ENCODE results near the gene NHERF2.

NHERF2 gene

DNA sequence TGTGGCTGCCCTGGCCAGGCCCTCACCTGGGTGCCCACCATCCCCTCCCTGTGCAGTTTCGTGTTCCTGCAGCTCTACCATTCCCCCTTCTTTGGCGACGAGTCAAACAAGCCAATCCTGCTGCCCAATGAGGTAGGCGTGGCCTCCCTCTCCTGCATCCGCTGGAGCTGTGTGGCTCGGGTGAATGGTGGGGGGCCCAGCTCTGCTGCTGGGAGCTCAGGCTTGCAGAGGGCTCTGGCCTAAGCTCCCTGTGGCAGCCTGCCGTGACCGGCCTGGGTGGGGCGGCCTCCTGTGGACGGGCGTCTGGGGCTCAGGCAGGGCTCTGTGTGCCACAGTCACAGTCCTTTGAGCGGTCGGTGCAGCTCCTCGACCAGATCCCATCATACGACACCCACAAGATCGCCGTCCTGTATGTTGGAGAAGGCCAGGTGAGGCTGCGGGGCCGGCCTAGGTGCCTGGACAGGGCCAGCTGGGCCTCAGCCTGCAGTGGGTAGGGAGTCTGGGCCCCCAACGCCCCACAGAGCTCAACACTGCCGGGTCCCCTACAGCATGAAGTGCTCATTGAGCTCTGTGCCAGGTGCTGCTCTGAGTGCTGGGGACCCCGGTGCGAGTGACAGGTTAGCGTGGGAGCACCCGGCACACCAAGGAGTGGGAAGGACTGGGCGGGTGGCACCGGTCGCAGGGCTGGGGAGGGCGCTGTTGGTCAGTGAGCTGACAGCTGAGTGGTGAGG lies 58.4 kb downstream of the NHERF2 start:
- no peak for DNase-seq

DNA sequence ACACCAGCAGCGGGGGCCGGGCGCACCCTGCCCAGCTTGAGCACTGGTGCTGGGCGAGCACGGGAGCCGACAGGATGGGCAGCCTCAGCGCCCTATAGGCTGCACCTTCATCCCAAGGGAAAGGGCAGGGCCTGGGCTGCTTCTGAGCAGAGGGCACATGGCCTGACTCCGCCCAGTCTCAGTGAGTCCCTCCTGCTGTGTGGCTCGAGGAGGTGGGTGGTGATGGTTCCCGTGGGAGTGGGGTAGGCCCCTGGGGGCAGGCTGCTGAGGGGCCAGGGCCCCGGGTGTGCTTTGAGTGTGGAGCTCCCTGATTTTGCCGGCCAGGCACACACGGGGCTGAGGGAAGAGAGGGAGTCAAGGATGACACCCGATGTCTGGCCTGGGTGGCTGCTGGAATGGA lies 59.0 kb downstream of the NHERF2 start:
- no peak for DNase-seq

- no peak for DNase-seq
These were observed 59.5 kb downstream of the NHERF2 start for GRCh38 chr16:2086106-2086742.

DNA sequence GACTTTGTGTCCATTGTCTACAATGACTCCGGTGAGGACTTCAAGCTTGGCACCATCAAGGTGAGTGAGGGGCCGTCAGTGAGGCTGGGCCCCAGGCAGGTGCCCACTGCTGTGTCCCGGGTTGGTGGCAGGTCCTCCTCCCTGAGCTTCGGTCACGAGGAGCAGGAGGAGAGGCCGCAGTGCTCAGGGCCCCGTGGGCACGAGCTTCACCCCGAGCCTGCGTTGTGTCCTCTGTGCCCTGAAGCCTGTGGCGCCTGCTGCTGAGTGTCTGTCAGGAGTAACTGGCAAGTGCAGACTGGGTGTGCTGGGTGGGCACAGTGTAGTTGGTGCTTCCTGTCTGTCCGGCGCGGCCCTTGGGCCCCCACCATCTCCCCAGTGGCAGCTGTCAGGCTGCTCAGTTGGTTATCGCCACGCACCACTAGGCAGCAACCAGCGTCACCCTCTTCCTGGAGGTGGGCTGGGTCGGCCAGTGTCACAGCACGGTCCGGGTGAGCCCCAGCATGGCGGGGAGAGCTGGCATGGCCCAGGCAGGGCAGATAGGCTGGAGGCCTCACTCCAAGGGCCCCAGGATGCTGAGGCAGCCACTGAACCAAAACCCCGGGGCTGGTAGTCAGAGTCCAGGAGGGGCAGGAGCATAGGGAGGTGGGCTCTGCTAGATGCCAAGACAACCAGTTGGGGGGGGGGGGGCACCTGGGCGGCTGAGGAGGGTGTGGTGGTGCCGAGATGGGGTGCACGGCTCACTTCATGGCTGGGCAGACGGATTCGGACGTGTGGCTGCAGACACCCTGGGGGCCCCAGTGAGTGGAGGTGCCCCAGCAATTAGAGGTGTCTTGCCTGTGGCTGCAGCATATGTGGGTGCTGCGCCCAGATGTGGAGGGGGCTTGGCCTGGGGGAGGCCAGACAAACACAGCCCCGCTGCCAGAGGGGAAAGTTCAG lies 60.4 kb downstream of the NHERF2 start:
- DNase-seq: no peak

DNA sequence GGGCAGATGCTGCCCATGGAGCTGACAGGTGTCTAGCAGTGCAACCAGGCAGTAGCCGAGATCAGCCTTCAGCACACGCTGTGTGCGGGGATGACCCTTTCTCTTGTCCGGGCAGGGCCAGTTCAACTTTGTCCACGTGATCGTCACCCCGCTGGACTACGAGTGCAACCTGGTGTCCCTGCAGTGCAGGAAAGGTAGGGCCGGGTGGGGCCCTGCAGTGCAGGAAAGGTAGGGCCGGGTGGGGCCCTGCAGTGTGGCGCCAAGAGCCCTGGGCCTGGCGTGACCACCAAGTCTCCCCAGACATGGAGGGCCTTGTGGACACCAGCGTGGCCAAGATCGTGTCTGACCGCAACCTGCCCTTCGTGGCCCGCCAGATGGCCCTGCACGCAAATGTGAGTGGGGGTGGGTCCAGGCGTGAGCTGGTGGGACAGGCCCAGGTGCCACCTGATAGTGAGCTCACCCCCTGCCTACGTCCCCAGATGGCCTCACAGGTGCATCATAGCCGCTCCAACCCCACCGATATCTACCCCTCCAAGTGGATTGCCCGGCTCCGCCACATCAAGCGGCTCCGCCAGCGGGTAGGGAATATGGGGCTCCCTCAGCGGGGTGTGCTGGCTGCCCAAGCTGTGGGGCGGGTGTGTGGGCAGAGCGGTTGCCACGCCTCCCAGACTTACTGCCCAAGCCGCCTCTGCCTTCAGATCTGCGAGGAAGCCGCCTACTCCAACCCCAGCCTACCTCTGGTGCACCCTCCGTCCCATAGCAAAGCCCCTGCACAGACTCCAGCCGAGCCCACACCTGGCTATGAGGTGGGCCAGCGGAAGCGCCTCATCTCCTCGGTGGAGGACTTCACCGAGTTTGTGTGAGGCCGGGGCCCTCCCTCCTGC lies 61.3 kb downstream of the NHERF2 start:
- no peak for DNase-seq

Data from DMS53 (cell line).